ENCODE measurements around the gene SLC6A6. TPM values are rescaled to one million over a fixed set of nuclear protein-coding genes. Genes with fewer than 3 reads are reported as not detected.

The SLC6A6 gene
- total RNA-seq, 1 donor from 2014 or later: 19.4 TPM

DNA sequence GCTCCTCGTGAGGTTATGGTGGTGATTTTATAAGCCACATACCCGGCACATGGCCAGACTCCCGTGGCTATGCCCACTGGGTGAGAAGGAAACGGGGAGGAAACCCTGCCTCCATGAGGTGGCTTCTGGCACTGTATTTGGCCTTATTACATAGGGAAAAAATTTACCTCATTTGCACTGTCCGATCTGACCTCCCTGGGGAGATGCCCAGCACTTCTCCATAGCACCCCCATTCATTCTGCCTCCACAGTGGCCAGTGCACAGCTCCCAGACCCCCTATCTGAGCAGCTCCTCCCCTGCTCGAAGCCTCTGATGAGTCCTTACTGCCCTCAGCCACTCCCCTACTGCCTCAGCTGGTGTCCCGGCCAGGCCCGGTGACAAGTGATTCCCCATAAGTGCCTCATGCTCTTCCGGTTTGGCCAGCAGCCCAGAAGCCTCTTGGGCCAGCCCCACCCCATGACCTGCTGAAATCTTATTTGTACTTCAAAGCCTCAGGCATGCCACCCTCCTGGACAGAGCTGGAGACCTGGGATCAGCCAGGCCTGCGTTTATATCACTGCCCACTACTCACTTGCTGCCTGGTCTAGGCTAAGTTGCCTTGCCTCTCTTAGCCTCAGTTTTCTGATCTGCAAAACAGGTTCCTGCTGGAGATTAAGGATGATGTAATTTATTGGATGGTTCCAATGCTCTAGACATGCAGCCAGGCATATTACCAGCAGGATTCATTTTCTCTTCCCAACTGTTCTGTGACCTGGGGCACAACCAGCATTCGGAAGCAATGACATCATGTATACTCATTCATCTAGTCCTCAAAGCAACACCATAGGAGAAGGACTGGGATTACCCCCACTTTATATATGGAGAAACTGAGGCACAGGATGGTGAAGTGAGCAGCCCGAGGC lies 30.6 kb upstream of the SLC6A6 start:
- peak; percentile 89 for DNase-seq (ENCODE audit: low spot score)

DNA sequence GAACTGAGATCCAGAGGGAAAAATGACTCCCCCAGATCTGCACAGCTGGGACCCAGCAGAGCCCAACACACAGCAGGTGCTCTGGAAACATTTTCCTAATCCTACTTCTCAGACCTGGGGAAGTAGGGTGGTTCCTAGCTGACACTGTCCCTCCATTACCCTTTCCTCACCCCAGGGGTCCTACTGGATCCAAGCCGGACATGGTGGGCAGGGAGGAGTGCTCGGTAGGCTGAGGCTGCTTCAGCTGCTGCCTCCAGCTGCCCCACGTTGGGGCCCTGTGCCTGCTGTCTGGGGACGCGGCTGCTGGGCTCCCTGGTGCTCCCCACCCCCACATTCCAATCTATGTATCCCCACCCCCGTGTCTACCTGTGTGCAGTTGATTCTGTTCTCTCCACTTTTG lies 29.8 kb upstream of the SLC6A6 start:
- no peak for DNase-seq (ENCODE audit: low spot score)

DNA sequence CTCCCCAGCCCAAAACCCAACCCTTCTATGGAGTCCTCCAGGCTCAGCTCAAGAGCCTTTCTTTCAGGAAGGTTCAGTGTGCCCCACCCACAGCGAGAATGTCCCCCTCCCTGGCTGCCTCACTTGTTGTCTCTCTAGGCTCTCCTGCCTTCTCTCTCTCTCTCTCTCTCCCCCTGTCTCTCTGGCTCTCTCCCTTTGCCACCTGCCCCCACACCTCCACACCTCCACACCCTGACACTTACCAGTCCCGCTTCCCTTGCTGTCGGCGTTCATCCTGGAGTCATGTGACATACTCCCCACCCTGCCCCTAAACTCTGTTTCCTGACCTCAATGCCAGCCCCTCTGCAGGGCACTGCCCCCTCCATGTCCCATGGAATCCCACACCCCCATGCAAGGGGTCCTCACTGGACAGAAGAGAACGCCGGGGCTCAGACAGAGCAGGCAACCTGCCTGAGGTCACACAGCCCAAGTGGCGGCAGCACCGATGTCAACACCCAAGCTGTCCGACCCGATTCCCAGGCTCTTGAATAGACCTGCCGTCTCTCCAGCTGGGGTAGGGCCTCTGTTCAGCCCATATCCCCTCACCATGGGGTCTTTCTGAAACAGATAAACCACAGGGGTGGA lies 28.5 kb upstream of the SLC6A6 start:
- no peak for DNase-seq (ENCODE audit: low spot score)

DNA sequence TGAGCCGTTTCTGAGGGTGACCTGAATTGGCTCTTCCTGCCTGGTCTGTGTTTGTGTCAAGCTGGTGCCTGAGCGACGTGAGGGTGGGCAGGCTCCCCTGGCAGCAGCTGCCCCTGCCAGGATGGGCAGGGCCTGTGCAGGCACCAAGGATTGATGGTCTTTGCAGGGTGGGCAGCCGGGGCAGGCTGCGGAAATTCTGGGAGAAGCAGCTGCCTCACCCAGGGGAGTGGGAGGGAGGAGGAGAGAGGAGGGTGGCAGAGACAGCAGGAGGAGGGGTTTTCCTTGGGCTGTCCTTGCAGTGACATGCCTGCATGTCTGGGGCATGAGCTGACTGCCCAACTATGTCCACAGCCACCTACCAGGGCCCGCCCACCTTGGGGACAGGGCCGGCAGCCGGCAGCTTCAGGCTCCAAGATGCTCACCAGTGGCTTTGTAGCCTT lies 27.9 kb upstream of the SLC6A6 start:
- DNase-seq (ENCODE audit: low spot score): peak; percentile 67

DNA sequence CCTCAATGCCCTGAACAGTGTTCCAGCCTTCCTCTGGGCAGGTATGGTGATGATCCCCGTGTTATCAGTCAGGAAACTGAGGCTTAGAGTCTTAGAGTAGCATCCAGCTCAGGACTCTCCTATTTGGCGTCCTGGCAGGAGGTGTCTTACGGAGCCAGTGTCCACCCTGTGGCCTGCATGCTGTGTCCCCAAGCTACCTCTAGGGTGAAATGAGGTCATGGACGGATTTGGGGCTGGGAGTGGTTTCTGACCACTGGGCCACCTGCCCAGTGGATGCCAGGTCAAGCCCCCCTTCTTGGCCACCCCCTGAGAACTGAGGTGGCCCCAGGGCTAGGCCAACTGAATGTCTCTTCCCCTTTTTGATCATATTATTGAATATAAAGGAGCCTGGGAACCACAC lies 27.2 kb upstream of the SLC6A6 start:
- no peak for DNase-seq (ENCODE audit: low spot score)

DNA sequence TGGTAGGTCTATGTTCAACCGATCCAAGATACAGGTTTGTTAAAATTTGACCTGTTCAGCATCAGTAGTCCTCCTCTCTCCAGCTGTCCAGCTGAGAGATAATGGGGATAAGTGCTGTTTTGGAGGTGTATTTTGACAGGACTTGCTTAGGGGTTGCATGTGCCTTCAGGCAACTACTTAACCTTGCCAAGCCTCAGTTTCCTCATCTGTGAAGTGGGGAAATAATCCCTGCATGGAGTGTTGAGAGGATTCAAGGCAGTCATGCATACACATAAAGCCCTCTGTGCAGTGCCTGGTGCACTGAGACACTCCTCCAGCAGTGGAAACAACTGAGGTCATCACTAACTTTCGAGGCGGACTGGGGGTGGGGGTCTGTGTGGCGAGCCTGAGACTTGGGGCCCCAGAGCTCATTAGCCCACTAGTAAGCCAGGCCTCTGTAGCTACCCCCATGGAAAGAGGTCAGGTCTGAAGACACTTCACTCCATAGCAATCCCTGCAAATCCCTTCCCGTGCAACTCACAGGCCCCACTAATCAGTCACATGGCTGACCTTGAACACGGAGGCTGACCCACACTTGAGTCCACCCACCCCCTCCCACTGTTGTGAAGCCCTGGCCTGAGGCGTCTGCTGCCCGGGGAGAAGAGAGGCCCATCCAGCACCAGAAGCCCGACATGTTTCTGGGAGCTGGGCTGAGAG lies 25.9 kb upstream of the SLC6A6 start:
- no peak for DNase-seq (ENCODE audit: low spot score)

DNA sequence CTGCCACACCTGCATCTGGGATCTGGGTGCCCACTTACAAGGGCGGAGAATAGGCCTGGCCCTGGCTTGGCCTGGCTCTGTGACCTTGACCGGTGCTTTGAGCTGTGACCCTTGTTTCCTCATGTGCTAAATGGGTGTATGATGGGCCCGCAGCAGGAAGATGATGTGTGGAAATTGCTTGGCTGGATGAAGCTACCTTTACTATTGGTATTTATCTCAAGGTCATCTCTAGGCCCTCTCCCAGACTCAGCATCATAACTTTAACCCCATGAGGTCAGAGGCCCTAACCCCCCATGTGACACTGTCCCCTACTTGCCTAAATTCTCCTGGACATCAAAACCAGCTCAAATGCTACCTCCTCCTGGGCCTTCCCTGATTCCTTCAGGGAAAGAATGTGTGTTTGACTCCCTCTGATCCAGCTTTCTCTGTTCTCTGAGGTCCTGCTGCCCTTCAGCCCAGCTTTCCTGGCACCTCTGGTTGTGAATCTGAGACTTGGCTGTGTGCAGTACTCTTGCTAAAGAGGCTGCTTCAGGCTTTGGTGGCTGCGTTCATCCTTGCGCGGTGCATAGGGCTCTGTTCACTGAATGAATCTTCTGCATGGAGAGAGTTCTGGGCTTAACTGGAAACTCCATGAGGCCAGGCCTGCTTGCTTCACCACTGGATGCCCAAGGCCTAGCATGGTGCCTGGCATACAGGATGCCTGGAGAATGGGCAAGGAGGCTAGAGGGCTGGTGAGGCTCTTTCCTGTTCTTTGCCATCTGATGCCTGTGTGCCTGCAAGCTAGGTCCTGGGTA lies 25.2 kb upstream of the SLC6A6 start:
- no peak for DNase-seq (ENCODE audit: low spot score)

DNA sequence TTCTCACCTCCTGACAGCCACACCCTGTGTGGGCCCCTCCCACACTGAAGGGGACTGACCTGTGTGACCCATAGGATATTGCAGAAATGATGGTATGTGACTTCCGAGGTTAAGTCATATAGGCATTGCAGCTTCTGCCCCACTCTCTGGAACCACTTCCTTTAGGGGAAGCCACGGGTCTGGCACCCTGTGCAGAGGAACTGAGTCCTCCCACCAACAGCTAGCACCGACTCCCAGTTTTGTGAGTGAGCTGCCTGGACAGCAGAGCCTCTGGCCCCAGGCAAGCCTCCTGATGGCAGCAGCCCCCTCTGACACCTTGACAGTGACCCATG lies 24.6 kb upstream of the SLC6A6 start:
- no peak for DNase-seq (ENCODE audit: low spot score)

DNA sequence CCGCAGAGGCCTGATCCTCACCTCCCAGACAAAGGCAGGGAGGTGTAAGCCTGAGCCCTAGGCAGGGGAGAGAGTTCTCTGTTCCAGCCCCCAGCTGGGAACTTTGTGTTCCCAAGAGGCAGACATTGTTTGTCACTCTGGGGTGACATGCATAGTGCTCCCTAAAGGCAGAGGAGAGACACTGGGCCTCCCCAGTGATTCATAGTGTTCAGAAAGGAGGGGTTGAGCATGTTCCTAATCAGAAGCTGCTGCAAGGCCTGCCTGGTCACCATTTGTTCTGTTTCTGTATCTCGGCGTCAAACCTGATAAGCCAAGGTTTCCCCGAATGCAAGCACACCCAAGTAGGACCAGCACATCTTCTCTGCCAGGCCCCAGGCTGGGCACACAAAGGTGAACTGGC lies 24.0 kb upstream of the SLC6A6 start:
- DNase-seq (ENCODE audit: low spot score): no peak

DNA sequence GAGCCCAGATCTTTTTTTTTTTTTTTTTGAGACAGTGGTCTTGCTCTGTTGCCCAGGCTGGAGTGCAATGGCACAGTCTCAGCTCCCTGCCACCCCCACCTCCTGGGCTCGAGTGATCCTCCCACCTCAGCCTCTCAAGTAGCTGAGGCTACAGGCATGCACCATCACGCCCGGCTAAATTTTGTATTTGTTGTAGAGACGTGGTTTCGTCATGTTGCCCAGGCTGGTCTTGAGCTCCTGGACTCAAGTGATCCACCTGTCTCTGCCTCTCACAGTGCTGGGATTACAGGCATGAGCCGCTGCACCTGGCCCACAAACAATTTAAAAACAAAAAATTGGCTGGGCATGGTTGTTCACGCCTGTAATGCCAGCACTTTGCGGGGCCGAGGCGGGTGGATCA lies 22.6 kb upstream of the SLC6A6 start:
- no peak for DNase-seq (ENCODE audit: low spot score)

DNA sequence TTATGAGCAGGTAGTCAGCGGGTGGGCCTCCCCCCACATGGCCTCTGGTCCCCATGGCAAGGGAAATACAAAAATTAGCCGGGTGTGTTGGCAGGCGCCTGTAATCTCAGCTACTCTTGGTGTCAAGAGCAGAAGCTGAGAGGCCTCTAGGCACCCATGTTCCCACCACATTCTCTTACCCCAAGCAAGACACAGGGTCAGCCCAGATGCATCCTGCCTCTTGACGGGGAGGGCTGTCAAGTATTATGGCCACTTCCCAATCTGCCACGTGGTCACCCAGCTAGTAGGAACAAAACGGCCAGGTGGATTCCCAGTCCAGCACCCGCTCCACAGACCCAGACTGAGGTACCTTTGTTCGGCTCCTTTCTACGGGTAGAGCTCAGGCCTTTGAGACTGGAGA lies 16.2 kb upstream of the SLC6A6 start:
- no peak for DNase-seq (ENCODE audit: low spot score)

DNA sequence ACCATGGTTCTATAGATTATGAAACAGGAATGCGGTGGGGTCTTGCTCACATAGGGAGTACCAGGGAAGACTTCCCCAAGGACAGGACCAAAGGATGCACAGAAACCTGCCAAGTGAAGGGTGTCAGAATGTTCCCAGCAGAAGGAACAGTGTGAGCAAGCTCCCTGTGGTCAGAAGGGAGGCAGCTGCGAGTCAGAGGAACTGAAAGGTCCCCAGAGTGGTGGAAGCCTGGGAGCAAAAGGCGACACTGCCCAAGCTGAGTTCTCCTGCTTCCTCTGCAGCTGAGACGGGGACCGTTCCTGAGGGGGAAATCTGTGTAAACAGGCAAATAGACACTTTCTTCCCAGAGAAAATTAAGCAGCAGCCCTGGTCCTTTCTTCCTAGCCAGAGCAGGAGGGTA lies 14.2 kb upstream of the SLC6A6 start:
- no peak for DNase-seq (ENCODE audit: low spot score)

DNA sequence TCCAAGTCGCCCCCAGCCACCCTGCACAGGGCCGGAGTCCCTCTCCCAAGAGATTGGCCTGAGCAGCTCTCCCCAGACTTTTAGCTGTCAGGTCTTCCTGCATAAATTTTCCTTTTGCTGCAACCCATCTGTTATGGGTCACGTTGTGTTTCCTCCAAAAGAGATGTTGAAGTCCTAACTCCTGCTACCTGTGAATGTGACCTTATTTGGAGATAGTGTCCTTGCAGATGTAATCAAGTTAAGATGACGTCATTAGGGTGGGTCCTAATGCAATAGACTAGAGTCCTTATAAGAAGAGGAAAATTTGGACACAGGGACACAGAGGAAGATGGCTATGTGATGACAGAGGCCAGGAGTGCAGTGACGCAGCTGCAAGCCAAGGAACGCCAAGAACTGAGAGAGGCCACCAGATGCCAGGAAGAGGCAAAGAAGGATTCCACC lies 13.2 kb upstream of the SLC6A6 start:
- DNase-seq (ENCODE audit: low spot score): no peak

DNA sequence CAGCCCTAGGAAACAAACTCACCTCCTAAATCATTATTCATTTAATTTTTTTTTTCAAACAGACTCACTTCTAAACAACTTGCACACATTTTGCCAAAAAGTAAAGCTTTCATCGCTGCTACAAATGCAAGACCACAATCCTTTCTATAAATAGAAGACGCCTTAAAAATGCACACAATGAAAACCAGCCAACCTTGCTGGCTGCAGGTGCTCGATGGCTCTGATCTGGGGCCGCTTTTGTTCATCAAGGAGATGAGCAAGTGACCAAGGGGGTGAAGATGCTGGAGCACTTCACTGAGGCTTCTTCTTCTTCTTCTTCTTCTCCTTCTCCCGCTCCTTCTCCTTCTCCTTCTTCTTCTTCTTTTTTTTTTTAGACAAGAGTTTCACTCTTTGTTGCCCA lies 12.7 kb upstream of the SLC6A6 start:
- no peak for DNase-seq (ENCODE audit: low spot score)

DNA sequence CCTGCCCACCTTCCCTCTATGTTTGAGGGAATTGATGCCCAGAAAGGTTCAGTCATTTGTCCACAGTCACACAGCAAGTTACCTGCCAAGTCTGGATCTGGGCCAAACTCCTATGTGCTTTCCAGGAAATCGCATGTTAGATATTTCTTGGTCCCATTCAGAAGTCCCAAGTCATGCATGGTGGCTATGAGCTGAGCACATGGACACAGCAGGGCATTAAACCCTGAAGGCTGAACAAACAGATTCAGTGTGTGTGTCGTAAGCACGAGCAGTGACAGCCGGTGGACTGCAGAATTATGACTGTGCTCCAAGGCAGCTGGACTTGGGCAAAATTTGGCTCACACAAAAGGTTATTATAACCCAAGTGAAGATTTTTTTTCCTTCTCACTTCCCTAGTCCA lies 11.4 kb upstream of the SLC6A6 start:
- peak; percentile 68 for DNase-seq (ENCODE audit: low spot score)

DNA sequence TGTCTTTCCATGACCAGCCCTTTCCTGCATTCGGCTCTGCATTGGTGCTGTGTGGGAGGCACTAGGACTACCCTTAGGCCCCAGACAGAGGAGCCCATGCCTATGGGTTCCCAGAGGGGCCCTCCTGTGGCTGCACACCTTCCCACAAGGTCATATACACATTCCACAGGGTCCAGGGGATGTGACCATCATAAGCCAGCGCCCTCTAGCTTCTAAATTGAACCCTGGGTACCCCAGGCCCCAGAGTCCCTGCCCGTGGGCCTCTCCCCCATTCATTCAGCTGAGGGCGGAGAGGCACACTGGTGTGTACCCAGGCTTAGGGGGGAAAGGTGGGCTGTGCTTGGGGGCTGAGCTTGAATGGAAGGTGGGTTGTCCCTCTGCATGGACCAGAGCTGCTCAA lies 10.2 kb upstream of the SLC6A6 start:
- no peak for DNase-seq (ENCODE audit: low spot score)

DNA sequence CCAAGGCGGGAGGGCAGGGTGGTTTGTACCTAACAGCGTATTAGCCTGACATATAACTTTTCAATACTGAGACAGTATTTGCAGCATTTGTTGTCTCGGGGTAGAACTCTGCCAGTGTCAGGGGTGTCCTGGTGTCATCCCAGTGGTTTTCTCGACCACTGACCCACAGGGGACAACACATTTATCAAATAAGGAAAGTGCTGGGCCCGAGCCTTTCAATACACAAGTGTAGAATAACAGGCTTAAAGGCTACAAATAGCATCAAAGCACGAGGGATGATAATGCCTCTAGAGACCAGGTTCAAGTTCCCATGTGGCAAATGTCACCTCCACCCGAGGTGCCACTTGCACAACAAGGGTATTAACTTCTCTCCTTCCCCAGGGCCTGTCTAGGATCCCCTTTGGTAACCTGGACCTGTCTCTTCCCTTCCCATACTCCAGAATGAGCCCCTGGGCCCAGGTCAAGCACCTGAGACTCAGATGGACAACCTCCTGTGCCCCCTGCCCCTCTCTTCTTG lies 9.5 kb upstream of the SLC6A6 start:
- no peak for DNase-seq (ENCODE audit: low spot score)

DNA sequence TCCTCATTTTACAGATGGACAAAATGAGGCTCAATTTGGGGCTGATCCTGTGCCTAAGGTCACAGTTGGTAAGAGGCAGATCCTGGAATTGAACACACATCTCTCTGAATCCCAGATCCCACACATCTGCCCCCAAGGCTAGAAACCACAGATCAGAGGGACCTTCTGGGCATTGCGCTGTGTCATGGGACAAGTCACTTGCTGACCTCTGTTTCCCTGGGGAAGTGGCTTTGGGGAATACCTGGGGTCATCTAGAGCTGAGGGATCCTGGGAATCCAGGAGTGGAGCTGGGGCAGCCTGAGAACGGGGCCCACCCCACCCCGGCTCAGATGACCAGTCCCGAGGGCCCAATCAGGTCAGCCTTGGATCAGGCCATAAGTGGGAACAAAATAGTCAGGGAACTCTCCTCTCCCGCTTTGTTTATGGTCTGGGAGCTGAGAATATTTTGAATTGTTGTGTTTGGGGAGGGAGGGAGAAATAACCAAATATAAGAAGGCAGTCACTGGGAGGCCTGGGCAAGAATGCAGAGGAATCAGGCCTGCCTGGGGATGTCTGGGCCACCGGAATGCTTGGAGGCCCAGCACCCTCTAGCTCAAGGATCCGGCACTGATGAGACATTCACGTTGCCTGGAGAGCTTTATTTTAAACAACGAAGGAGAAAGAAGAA lies 8.8 kb upstream of the SLC6A6 start:
- no peak for DNase-seq (ENCODE audit: low spot score)

DNA sequence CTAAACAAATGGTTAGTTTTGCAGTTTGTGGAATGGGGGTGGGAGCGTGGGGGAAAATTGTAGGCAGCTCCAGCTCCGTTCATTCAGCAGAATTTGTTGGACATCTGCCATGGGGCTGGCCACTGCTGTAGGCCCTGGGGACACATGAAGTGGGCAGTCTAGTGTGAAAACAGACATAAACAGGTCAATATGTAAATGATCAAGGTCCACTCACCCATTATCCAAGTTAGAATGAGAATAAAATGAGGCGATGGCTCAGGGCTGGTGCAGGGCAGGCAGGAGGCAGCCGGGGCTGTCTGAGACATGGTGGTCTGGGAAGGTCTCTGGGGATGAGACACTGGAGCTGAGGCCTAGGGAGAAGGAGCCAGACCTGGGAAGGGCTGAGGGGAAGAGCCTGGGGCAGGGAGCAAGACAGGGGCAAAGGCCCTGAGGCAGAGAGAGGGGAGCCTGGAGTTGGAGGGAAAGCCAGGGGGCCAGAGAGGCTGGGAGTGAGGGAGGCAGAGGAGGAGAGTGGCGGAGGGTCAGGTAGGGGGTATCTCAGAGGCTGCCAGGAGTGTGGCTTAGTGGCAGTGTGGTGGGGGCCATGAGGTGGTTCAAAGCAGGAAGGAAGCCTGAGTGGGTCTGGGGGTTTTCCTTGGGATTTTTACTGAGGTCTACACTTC lies 6.2 kb upstream of the SLC6A6 start:
- no peak for DNase-seq (ENCODE audit: low spot score)

DNA sequence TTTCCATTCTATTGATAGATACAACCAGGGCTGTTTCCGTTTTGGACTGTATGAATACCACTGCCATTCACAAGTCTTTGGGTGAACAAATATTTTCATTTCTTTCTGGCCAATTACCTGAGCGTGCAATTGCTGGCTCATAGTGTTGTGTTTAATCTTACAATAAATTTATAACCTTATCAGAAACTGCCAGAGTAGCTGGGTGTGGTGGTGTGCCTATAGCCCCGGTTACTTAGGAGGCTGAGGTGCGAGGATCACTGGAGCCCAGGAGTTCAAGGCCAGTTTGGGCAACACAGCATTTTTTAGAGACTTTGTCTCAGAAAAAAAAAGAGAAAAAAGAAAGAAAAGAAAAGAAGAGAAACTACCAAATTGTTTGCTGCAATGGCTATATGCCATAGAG lies 5.4 kb upstream of the SLC6A6 start:
- DNase-seq (ENCODE audit: low spot score): no peak

DNA sequence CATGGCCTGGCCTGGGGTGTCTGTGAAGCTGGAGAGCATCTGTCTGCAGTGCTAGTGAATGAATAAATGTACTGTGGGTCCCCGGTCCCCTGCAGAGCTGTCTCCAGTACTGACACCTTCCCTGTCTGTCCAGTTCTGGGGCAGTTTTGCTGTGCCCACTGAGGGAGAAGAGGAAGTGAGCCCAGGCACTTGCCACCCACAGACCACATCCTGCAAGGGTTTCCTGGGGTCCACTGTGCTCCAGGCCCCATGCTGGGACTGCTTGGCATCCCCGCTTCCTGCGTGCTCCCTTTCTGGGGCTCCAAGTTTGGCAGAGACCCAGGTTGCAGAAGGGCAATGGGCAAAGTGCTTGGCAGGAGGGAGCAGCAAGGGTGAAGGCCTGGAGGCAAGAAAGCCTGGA lies 4.9 kb upstream of the SLC6A6 start:
- DNase-seq (ENCODE audit: low spot score): no peak

Data from ureter (tissue), 1 donor.